ENCODE measurements around the gene HIPK1.

- TF ChIP-seq CTCF (IDR thresholded peaks at IDR 0.05 in 8 of 11, conservative IDR thresholded peaks at IDR 0.05 in 3 of 11) = no peak
- TF ChIP-seq POLR2AphosphoS5 (IDR thresholded peaks at IDR 0.05) = no peak
- TF ChIP-seq POLR2A (IDR thresholded peaks at IDR 0.05) = no peak
These were observed 51.0 kb downstream of the HIPK1 start for GRCh38 chr1:113980110-113980509.

All from spleen (tissue), 7 donors.